MM.1S (cell line): Measurements from ENCODE around the gene ATCAY.
"Not testable (repeated sequence)": the region's sequence is repeated elsewhere in the genome, so short reads cannot be mapped to it uniquely, and the experiment has no call there.

Experiments used
- DNase-seq: peaks from one replicate; pipeline ENCODE4 v3.0.0-alpha.2; 2015
- H2AFZ ChIP-seq: fragments of 300-600 bp; sonication (generic); 2 replicates; pipeline ENCODE4 v1.6.0; 2016; ENCODE audit warnings: antibody characterized with exemption, low read length
- H3F3A ChIP-seq: fragments of 300-600 bp; sonication (generic); 2 replicates; pipeline ENCODE4 v1.6.1; 2016; ENCODE audit warnings: mild to moderate bottlenecking, antibody characterized with exemption, low read length, moderate library complexity, mixed read lengths; ENCODE audit not compliant: insufficient read depth
- H3K27ac ChIP-seq: fragments of 300-600 bp; sonication (generic); 2 replicates; pipeline ENCODE4 v1.5.1; 2016; ENCODE audit warnings: mild to moderate bottlenecking, low read length
- H3K27me3 ChIP-seq: fragments of 300-600 bp; sonication (generic); replicated peaks from 2 replicates; pipeline ENCODE4 v1.6.0; 2016; ENCODE audit warnings: low read length; ENCODE audit not compliant: insufficient read depth
- H3K36me3 ChIP-seq: fragments of 300-600 bp; sonication (generic); replicated peaks from 2 replicates; pipeline ENCODE4 v1.6.1; 2016; ENCODE audit warnings: mild to moderate bottlenecking, low read length, mixed read lengths; ENCODE audit not compliant: insufficient read depth
- H3K4me1 ChIP-seq: fragments of 300-600 bp; sonication (generic); 2 replicates; pipeline ENCODE4 v1.6.1; 2016; ENCODE audit warnings: low read length, mixed read lengths
- H3K4me2 ChIP-seq: fragments of 300-600 bp; sonication (generic); 2 replicates; pipeline ENCODE4 v1.6.0; 2016; ENCODE audit warnings: low read depth, low read length
- H3K4me3 ChIP-seq: fragments of 300-600 bp; sonication (generic); 2 replicates; pipeline ENCODE4 v1.5.1; 2016; ENCODE audit warnings: low read length, mixed read lengths
- H3K79me2 ChIP-seq: fragments of 300-600 bp; sonication (generic); 2 replicates; pipeline ENCODE4 v1.6.1; 2016; ENCODE audit warnings: mixed run types, low read length, mixed read lengths
- H3K9ac ChIP-seq: fragments of 300-600 bp; sonication (generic); 2 replicates; pipeline ENCODE4 v1.6.1; 2016; ENCODE audit warnings: low read length, mixed read lengths
- H3K9me2 ChIP-seq: fragments of 300-600 bp; sonication (generic); replicated peaks from 2 replicates; pipeline ENCODE4 v1.6.1; 2016; ENCODE audit warnings: mild to moderate bottlenecking, low read length, mixed read lengths; ENCODE audit not compliant: insufficient read depth
- H3K9me3 ChIP-seq: fragments of 300-600 bp; sonication (generic); replicated peaks from 2 replicates; pipeline ENCODE4 v1.6.1; 2016; ENCODE audit warnings: mild to moderate bottlenecking, low read length, mixed read lengths; ENCODE audit not compliant: insufficient read depth
- H4K20me1 ChIP-seq: fragments of 300-600 bp; sonication (generic); 2 replicates; pipeline ENCODE4 v1.6.1; 2016; ENCODE audit warnings: mild to moderate bottlenecking, low read length, moderate library complexity, mixed read lengths; ENCODE audit not compliant: insufficient read depth
- CTCF ChIP-seq: fragments of 300-600 bp; sonication (generic); IDR thresholded peaks from 2 replicates; pipeline ENCODE4 v1.5.1; 2016; ENCODE audit warnings: antibody characterized with exemption, low read length, mixed read lengths
- EZH2 ChIP-seq: fragments of 300-600 bp; sonication (generic); optimal IDR thresholded peaks from 2 replicates; pipeline ENCODE3; 2017; ENCODE audit warnings: low read depth, mild to moderate bottlenecking, antibody characterized with exemption, low read length, mixed read lengths
- EZH2phosphoT487 ChIP-seq: fragments of 300-600 bp; sonication (generic); IDR thresholded peaks from 2 replicates; pipeline ENCODE4 v1.6.1; 2018; ENCODE audit warnings: antibody characterized with exemption, low read length

ATCAY gene

GRCh38 chr19:3936506-3937442 is 56.3 kb downstream of the ATCAY start:
- no peaks in the 10 kb centered on the region for H3K4me1 ChIP-seq
- H3K36me3 ChIP-seq: no peaks in the 10 kb centered on the region
- no peak overlapping the region for H3K4me3 ChIP-seq
- DNase-seq: no peak
- TF ChIP-seq EZH2phosphoT487 (no peak), CTCF (no peak), EZH2 (no peak)
- H3K79me2 ChIP-seq: no peaks in the 10 kb centered on the region
- no peak overlapping the region for H3K4me2 ChIP-seq
- H3K27ac ChIP-seq: no peak overlapping the region
- no peak overlapping the region for H2AFZ ChIP-seq
- H3K9me3 ChIP-seq: no peaks in the 10 kb centered on the region
- H3K27me3 ChIP-seq: peaks cover 89% of the 10 kb centered on the region
- no peaks in the 10 kb centered on the region for H3F3A ChIP-seq
- no peak overlapping the region for H3K9ac ChIP-seq
- H4K20me1 ChIP-seq: no peaks in the 10 kb centered on the region
- no peaks in the 10 kb centered on the region for H3K9me2 ChIP-seq

GRCh38 chr19:3938300-3938950 is 57.9 kb downstream of the ATCAY start:
- not testable (repeated sequence) for H3K4me3 ChIP-seq, H3K9me2 ChIP-seq, H3K27ac ChIP-seq, H3K9ac ChIP-seq, H3F3A ChIP-seq, H3K4me1 ChIP-seq, DNase-seq, H3K79me2 ChIP-seq, H3K4me2 ChIP-seq, H3K36me3 ChIP-seq, H2AFZ ChIP-seq, H4K20me1 ChIP-seq, H3K9me3 ChIP-seq
- H3K27me3 ChIP-seq: peaks cover 91% of the 10 kb centered on the region

- Histone ChIP-seq H3K9me3 (no peaks in the 10 kb centered on the region), H3K9me2 (no peaks in the 10 kb centered on the region), H3K4me1 (no peaks in the 10 kb centered on the region), H3K27ac (no peak overlapping the region), H3K36me3 (no peaks in the 10 kb centered on the region), H3K9ac (no peak overlapping the region), H3K79me2 (no peaks in the 10 kb centered on the region), H3F3A (no peaks in the 10 kb centered on the region), H3K4me2 (no peak overlapping the region), H3K27me3 (peaks cover 96% of the 10 kb centered on the region), H4K20me1 (no peaks in the 10 kb centered on the region), H3K4me3 (no peak overlapping the region), H2AFZ (no peak overlapping the region)
- no peak for DNase-seq
- TF ChIP-seq EZH2phosphoT487 (no peak), EZH2 (no peak), CTCF (no peak)
Measured at GRCh38 chr19:3942790-3943409, 62.4 kb downstream of the ATCAY start.
